EL (cell line): ENCODE measurements around the gene ENOX1.
"Not testable (repeated sequence)": the region's sequence is repeated elsewhere in the genome, so short reads cannot be mapped to it uniquely, and the experiment has no call there.

Experiments
- DNase-seq: peaks from one replicate; pipeline ENCODE4 v3.0.0-alpha.2; 2016

Gene ENOX1

DNA sequence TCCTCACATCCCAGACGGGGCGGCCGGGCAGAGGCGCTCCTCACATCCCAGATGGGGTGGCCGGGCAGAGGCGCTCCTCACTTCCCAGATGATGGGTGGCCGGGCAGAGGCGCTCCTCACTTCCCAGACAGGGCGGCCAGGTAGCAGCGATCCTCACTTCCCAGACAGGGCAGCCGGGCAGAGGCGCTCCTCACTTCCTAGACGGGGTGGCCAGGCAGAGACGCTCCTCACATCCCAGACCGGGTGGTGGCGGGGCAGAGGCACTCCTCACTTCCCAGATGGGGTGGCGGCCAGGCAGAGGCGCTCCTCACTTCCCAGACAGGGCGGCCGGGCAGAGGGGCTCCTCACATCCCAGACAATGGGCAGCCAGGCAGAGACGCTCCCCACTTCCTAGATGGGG, 370.4 kb downstream of the ENOX1 start:
- not testable (repeated sequence) for DNase-seq

DNA sequence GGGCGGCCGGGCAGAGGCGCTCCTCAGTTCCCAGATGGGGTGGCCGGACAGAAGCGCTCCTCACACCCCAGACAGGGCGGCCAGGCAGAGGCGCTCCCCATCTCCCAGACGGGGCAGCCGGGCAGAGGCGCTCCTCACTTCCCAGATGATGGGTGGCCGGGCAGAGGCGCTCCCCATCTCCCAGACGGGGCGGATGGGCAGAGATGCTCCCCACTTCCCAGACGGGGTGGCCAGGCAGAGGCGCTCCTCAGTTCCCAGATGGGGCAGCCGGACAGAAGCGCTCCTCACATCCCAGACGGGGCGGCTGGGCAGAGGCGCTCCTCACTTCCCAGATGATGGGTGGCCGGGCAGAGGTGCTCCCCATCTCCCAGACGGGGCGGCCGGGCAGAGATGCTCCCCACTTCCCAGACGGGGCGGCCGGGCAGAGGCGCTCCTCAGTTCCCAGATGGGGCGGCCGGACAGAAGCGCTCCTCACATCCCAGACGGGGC, 370.8 kb downstream of the ENOX1 start:
- not testable (repeated sequence) for DNase-seq

DNA sequence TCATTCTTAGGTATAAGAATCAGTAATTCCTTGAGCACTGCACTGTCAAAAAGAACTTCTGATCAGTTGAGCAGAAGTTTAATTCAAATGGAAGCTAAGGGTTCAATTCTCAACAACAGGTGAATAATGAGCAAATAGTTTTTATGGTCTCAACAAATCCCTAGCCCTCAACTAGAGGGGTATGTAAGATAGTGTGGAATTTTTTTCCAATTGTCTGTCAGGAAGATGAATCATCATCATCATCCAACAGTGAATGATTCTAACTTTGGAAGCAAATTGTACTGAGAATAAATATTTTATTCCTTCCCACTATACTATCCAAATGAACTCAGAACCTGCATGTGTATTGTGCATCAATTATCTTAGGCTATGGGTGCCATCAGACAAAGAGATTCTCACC, 372.7 kb downstream of the ENOX1 start:
- no peak for DNase-seq

DNA sequence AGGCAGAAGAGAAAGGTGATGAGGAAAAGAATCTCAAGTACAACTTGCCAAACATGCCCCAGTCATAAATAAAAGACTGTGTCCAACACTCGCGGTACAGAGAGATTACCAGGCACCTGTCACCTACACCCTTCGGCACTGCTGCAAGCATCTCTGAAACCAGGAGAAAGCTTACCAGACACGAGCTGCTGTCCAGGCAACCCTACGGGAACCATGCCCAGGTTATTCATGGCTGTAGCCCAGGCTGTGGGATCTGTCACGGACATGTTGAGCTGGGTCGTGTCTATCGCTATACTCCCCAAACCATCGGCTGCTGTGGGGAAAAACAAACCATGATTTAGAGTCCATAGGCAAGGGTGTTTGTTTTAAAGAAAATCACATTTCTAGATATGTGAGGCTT, 375.0 kb downstream of the ENOX1 start:
- no peak for DNase-seq

DNA sequence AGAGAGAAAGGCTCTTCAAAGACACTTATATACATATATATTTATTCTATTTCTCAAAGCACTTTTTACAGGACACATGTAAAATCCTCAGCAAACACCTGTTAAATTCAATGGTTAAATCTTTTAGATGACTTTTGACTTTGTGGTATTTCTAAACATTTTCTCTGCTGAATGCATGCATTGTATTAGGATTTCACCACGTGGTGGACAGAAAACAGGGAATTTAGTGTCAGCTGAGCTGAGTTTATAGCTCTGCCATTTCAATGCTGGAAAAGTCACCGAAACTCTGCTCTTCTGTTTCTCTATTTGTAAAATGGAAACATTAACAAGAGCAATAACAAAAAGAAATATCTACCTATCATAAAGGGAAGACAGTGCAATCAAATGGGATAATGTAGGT, 375.6 kb downstream of the ENOX1 start:
- DNase-seq = no peak

DNA sequence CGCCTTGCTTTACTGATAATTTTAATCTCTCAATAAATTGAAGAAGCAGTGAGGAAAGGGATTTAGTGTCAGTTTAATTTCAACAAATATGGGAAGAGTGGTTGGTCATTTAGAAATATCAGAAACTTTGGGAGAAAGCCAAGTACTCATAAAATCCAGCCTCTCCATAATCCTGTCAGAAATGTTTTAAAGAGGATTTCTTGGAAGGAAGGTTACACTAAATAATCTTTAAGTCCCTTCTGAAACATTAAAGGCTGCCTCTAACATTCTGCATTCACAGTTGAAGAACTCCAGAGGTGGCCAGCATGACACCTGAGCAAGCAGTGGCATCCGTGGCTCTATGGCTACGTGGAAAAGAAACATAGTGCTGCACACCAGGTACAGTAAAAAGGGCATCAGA, 378.5 kb downstream of the ENOX1 start:
- no peak for DNase-seq

DNA sequence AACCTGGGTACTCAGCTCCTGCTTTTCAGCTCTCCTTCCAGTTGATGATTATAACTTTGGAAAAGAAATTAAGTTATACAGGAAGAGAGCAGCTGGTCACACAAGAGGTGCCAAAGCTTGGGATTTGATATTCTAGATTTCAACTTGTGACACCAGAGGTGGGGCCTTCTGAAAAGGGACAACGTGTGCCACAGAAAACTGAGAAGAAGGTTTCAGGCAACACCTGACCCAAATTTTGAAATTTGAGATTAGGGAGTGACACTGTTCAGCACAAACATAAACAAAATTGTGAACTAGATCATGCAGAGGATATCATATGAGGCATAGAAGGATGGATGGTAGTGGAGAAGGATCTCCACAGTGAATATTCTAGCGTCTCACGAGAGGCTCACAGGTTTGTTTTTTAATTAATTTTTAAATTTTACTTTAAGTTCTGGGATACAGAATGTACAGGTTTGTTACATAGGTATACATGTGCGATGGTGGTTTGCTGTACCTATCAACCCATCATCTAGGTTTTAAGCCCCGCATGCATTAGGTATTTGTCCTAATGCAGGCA, 379.7 kb downstream of the ENOX1 start:
- DNase-seq = no peak

DNA sequence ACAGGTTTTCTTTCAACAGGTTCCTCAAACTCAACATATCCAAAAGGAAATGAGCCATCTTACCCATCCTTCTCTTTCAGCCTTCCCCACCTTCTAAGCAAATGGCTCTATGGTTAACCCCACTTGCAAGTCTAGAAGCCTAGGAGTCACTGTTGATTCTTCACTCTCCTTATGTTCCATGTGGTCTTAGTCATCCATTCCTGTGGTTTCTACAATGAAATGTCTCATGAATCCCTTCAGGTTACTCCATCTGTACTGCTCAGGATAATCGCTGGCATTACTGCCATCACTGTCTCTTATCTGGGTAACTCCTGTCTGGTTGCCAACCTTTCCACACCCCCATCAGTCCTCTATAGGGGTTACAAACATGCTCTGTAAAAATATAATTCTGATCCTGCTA, 381.3 kb downstream of the ENOX1 start:
- peak; percentile 75 for DNase-seq

DNA sequence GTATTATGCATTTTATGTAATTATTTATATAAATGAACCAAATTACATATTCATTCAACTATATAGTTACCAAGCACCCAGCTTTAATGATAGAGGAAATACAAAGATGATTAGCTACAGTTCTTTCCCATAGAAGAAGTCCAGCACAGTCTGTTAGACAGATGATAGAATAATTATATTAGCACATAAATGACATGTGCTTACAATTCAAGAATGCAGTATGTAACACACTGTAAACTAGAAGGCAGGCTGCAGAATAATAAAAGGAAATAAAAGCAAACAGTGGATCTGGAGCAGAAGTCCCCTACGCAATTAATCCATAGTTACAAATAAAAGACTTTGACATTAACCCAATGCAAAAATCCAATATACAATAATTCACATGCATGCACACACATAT, 384.4 kb downstream of the ENOX1 start:
- DNase-seq = no peak

DNA sequence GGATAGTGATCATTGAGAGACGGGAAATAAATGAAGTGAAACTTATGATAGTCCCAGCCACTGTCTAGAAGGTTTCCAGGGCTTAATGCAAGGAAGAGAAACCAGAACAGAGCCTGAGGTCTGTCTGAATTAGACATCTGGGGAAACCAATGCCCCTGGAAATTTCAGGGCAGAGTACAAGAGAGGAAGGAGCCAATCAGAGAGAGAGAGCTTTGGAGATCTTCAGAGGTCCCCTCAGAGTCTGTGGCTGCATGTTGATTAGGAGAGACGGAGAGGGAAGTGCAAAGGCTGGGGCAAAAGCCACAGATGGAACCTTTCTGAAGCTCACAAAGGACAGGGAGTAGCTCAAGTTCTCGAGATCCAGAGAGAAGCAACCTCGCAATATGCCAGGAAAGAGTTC, 385.4 kb downstream of the ENOX1 start:
- DNase-seq = no peak

DNA sequence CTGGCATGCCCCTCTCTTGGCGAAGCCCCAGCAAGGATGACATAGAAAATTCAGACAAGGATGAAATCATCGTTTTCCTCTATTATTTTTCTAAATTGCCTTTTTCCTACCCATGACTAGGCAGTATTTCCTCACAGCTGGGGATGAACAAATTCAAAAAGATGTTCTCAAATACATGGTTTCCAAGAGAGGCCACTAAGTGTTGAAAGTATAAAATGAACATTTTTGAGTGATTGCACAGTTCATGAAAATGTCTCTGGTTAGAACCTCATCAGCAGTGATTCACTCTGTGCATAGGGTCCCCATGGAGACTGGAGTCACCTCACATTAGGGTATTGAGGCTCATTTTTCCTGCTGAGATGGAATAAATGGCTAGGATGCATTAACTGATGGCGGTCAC, 389.7 kb downstream of the ENOX1 start:
- peak; percentile 34 for DNase-seq

DNA sequence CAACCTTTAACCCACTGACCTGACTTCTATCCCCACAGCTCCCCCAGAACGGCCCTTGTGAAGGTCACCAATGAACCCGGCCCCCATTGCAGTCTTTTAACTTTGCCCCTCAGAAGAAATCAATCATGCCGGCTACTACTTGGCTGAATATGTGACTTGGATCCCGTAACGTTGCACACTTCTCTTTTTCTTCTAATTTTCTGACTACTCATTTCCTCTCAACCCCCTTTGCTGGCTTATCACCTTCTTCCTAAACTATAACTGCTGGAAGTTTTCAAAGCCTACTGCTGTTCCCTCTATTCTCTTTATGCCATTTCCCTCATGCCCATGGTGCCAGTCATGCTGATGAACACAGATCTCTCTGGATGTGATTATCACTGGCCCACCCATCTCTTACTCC, 395.7 kb downstream of the ENOX1 start:
- no peak for DNase-seq

DNA sequence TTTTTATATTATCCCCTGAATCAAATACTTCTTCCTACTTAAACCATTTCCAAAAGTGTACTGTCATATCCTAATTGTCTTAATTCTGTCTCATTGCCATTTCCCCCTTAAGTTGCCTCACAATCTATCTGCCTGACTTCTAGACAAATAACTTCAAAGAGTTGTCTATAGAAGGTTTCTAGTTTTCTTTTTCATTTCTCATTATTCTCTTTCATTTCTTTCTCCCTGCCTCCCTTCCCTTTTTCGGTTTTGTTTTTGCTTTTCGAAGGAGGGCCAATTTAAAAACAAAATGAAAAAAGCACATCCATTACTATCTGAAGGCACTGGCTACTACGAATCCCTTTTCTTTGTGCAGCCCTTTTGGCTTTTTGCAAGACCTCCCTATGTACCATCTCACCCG, 396.2 kb downstream of the ENOX1 start:
- no peak for DNase-seq

DNA sequence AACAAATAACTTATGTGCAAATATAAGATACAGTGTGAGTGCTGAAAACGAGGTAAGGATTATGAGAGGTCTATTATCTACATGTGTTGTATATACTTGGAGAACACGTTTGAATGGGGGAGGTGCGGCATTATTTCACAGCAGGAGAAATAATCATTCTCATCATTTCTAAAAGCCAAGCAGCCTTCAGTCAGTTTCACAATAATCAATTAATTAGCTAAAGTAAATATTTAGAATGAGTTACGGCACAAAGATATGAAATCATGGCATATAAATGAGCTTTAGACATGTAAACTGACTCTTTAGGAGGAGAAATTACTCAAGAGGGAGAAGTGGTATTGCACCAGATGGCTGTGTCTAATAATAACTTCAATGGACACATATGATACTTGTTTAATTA, 396.8 kb downstream of the ENOX1 start:
- no peak for DNase-seq

DNA sequence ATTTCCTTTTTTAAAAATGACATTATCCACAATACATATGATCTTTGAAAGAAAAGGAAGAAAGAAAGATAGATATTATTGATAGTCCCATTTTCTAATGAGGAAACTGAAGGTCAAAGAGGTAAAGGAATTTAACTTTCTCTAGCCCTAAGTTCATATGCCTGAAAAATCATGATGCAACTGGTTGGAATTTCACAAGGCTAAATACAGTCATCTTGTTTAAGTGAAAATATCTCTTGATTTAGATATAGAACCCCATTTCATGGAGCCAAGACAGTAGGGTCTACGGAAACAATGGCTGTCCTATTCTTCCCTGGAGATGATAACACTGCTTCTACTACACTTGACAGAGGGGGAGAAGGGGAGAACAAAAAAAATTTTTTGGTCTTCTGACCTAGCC, 397.2 kb downstream of the ENOX1 start:
- no peak for DNase-seq

DNA sequence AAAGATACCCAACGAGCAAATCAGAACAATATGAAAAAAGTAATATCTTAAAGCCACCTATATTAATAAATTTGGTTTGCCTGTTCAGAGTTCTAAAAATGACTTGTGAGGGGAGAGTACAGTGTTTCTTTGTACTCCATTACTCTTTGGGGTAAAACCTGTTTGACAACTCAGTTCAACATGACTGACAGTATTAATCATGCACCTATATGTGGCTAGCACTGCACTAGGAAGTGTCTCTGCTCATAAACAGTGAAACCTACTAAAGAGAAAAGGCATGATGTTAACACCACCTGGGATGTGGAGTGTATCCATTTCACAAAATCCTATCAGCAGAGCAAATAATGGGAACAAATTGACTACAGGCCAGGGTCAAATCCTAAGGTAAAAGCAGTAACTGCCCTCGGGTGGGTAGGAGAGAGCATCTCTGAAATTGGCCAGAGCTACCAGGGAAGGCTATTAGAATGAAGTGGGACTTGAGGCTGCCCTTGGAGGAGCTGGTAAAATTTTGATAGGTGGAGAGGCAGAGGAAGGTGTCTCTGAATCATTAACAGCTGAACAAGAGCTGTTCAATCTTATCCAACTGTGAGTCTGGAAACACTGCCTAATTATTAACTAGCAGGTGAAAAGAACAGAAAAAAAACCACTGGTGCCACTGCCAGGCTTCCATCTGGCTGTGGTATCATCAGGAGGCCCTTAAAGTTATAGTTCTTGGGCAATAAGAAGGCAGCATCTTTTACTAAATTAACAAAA, 398.3 kb downstream of the ENOX1 start:
- no peak for DNase-seq

DNA sequence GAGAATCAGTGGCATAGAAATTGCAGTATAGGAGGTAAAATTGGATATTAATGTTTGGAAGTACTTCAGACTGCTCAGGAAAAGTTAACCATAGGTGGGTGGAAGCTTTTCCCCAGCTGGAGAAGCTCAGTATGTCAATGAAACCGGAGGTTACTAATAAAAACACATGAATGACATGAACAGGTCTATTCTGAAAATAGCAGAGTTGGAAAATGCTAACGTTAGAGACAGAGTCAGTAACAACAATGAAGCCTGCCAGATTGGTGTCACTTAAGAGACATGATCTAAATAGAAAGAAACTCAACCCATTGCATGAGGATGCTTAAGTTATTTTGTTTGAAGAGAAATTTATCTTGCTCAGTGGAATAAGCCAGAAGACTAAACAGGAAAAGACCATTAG, 398.9 kb downstream of the ENOX1 start:
- no peak for DNase-seq

DNA sequence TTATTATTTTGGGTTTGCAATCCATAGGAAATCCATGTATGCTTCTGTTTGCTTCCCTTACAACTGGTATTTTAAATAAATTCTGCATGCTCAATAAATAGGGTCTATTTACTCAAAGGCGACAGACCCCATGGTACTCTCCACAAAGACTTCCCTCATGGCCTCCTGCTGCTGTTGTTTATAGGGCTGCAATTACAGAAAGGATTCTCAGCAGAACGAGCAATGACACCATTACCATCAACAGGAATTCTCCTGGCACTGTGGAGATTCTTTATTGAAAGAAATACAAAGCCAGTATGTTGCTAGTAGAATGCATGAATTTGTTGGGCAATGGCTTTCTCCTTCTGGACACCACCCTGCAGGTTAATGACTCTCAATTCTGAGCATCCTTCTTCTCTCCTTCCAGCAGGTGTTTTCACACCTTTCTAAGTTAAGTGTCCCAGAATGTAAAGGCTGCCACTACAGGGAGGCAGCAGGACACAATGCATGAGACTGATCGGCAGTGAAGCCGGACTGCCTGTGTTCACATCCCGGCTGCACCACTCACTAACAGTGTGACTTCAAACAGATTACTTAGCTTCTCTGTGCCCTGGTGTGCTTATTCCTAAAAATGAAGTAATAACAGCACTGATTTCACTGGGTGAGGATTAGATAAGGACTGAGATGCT, 403.1 kb downstream of the ENOX1 start:
- DNase-seq = no peak

DNA sequence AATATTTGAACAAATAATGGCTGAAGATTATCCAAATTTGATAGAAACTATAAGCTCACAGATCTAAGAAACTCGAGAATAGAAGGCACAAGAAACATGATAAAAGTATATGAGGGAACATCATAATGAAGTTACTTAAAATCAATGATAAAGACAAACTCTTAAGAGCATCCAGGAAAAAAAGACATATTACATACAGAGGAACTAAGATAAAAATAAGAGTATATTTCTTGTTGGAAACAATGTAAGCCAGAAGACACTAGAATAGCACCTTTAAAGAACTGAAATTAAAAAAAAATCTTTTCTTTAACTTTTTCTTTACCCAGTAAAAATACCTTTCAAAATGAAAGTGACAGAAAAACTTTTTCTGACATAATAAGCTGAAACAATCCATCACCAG, 407.0 kb downstream of the ENOX1 start:
- DNase-seq = no peak

DNA sequence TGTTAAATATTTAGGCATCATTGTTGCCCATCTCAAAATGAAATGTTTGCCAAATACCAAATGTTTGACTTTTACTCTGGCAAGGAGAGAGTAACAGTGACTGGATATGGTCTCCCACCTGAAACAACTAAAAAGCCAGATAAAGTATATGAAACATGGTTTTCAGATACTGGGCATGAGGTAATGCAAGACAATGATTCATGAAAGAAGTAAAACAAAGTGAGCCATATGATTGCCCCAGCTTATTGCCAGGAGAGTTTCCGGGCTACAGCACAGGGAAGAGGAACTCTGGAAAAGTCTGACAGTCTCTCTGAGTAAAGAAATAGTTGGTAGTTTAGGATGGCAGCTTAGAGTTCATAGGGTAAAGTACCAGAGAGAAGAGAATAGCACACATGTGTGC, 408.8 kb downstream of the ENOX1 start:
- DNase-seq = peak; percentile 35

DNA sequence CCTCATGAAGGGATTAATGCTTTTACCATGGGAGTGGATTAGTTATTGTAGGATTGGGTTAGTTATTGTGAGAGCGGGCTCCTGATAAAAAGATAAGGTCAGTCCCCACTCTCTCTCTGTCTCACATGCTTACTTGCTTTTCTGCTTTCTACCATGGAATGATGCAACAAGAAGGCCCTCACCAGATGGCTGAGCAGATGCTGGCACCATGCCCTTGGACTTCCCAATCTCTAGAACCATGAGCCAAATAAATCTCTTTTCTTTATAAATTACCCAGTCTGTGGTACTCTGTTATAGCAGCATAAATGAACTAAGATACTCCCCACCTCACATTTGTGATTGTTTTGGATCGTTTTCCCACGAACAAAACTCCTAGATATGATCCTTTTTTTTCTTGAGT, 409.6 kb downstream of the ENOX1 start:
- no peak for DNase-seq

DNA sequence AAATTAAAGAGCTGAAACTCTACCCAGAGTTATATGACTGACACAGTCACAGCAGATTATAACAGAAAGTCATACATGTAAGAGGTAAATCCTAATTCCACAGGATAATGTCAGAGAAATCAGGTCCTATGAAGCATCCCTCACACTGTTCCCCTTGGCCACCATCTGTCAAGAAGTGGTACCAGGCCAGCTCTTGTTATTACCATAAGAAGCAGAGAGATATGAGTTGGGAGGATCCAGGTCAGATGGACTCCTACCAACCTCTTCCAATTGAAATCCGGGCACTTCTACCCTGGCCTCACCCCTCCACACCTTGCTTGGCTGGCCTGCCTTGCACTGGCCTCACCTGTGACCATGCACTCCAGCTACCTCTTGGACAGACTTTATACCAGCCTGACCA, 410.2 kb downstream of the ENOX1 start:
- DNase-seq = no peak

DNA sequence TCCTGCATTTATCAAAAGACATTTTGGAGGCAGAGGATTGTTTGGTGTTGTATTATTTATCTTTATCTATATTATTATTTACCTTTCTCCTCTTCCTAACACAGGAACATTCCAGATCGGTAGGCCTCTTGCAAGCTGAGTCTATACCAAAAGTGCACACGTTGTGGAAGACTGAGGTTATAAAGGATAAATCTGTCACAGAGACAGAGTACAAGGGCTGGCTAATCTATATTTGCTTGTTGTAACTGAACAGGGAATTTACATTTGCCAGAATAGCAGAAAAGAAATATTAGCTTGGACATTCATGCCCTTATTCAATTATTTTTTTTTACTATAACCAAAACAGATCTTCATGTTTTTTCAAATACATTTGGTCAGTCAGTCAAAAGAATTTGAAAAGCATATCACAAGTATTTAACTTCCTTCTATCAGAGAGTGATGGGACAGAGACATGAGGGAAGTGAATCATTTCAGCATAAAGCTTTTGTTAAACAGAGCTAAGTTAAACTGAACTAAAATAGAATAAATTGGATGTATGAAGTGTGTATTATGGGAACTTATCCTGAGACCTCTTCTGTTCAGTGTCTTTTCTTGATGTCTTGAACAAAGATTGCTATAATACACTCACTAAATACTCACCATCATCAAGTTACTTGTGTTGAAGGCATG, 410.8 kb downstream of the ENOX1 start:
- no peak for DNase-seq

DNA sequence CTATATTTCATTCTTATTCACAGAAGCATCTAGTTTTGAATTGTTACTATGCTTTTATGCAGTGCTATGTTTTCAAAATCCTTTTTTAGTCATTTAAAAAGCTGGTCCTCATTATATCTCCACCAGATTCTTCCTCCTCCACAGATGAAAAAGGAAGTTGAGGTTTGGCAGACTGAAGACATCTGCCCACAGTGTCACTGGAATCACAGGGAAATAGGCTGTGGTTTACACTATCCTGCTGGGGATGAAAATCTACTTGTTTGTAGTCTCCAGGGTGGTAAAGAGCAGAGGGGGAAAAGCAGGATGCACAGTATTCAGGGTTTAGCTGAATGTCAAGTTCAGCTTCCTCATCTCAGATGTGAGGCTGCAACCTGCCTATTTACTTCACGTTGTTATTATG, 412.2 kb downstream of the ENOX1 start:
- peak; percentile 52 for DNase-seq
